NT2/D1 (cell line): ENCODE data around the gene P2RY6.

ENCODE experiments used
- SUZ12 ChIP-seq: IDR thresholded peaks from 2 replicates; pipeline ENCODE4 v1.6.1; 2011; ENCODE audit not compliant: insufficient read length, insufficient read depth; ENCODE audit errors: extremely low read depth
- YY1 ChIP-seq: IDR thresholded peaks from 2 replicates; pipeline ENCODE4 v1.6.1; 2011; ENCODE audit not compliant: insufficient read length, insufficient read depth
- ZNF274 ChIP-seq: IDR thresholded peaks from 2 replicates; pipeline ENCODE4 v1.6.1; 2011; ENCODE audit warnings: mild to moderate bottlenecking, low read depth, low read length

DNA sequence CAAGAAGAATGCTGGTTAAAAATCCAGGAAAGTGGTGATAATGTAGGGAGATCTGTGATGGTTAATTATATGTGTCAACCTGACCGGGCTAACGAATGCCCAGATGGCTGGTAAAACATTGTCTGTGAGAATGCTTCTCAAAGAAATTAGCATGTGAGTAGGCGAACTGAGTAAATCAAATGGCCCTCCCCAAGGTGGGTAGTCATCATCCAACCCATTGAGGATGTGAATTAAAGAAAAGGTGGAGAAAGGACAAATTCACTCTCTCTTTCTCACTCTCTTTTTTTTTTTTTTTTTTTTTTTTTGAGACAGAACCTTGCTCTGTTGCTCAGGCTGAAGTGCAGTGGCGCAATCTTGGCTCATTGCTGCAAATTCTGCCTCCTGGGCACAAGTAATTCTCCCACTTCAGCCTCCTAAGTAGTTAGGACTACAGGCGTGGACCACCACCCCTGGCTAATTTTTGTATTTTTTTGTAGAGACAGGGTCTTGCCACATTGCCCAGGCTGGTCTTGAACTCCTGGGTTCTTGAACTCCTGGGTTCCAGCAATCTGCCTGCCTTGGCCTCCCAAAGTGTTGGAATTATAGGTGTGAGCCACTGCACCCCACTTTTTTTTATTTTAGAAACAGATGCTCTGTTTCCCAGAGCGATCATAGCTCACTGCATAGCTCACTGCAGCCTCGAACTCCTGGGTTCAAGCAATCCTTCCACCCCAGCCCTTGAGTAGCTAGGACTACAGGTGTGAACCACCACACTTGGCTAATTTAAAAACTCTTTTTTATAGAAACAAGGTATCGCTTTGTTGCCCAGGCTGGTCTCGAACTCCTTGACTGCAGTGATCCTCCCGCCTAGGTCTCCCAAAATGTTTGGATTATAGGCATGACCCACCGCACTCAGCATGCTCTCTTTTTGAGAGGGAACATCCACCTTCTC lies 22.0 kb upstream of the P2RY6 start:
- TF ChIP-seq YY1 (no peak), ZNF274 (no peak), SUZ12 (no peak)
